GM18868 (cell line): ENCODE results near the gene SPATC1L.
"Not testable (repeated sequence)": the region's sequence is repeated elsewhere in the genome, so short reads cannot be mapped to it uniquely, and the experiment has no call there.

Experiments used
- ATAC-seq: cut with Tn5 transposase; IDR thresholded peaks from one replicate; pipeline ENCODE4 v1.9.1; 2021; ENCODE audit warnings: mild to moderate bottlenecking, moderate library complexity; ENCODE audit not compliant: unreplicated experiment

Gene SPATC1L

DNA sequence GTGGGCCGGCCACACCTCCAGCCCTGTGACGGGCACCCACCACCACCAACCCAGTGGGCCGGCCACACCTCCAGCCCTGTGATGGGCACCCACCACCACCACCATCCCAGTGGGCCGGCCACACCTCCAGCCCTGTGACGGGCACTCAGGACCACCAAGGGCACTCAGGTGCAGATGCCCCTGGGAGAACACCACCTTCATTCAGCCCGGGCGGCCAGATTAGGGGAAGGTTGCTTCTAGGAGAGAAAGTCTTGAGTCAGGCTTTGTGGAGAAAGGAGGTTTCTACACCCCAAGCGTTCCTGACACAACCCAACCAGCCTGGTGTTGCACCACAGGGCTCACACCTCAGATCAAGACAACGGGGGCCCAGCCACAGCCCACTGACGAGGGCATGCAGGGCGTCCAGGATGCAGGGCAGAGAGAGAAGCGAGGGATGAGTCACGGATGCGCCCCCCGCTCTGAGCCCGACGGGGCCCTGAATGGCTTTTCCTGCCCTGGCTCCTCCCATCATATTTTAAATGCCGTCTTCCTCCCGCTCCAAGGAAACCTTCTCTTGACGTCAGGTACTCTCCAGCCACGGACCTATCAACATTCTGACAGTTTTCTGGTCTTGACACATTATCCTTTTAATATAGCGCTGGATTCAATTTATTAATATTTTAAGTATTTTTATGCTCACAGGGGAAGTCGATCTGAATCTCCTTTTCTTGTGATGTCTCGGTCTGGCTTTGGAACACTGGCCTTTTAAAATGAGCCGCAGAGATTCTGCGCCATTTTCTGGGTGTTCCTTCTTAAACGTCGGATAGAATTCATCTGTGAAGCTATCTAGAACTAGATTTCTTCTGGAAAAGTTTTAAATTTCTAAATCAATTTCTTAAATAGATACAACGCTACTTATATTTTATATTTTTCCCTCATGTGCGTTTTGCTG is 631 bp upstream of the SPATC1L start:
- no peak for ATAC-seq

- not testable (repeated sequence) for ATAC-seq
Measured at GRCh38 chr21:46183337-46183909, 836 bp downstream of the SPATC1L start.

GRCh38 chr21:46182548-46183336 is 1.5 kb downstream of the SPATC1L start:
- no peak for ATAC-seq

- ATAC-seq = no peak
Measured at GRCh38 chr21:46181953-46182547, 2.2 kb downstream of the SPATC1L start.

DNA sequence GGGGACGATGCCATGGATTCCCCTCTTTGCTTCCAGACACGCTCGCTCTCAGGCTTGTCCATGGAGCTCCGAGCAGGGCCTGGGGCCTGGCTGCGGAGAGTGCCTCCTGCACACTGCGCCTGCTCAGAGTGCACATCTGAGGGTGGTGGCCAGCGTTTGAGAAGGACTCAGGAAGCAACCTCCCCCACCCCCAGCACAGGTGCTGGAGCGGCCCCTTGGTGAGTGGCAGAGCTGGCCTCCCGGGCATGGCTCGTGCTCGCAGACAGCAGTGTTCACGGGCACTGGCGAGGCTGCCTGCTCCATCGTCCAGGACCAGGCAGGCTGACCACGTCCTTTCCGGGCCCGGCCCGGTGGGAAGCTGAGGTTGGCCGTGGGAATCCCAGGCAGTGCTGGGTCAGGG is 2.8 kb downstream of the SPATC1L start:
- no peak for ATAC-seq

- no peak for ATAC-seq
Measured at GRCh38 chr21:46180778-46181391, 3.4 kb downstream of the SPATC1L start.

- no peak for ATAC-seq
Measured at GRCh38 chr21:46180079-46180722, 4.1 kb downstream of the SPATC1L start.

GRCh38 chr21:46179708-46180078 is 4.6 kb downstream of the SPATC1L start:
- ATAC-seq = no peak

DNA sequence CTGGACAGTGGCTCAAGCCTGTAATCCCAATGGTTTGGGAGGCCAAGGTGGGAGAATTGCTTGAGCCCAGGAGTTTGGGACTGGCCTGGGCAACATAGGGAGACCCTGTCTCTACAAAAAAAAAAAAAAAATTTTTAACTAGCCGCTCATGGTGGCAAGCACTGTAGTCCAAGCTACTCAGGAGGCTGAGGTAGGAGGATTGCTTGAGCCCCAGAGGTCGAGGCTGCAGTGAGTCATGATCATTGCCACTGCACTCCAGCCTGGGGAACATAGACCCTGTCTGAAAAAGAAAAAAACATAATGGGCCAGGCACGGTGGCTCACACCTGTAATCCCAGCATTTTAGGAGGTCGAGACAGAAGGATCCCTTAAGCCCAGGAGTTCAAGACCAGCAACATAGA is 5.3 kb downstream of the SPATC1L start:
- ATAC-seq = no peak

DNA sequence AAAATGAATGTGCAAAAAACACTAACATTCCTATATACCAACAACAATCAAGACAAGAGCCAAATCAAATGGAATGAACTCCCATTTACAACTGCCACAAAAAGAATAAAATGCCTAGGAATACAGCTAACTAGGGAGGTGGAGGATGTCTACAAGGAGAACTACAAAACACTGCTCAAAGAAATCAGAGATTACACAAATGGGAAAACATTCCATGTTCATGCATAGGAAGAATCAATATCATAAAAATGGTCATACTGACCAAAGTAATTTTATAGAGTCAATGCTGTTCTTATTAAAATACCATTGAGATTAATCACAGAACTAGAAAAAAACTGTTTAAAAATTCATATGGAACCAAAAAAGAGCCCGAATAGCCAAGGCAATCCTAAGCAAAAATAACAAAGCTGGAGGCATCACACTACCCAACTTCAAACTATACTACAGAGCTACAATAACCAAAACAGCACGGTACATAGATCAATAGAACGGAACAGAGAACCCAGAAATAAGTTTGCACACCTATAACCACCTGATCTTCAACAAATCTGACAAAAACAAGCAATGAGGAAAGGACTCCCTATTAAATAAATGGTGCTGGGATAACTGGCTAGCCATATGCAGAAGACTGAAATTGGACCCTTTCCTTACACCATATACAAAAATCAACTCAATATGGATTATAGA is 7.7 kb downstream of the SPATC1L start:
- ATAC-seq = not testable (repeated sequence)

DNA sequence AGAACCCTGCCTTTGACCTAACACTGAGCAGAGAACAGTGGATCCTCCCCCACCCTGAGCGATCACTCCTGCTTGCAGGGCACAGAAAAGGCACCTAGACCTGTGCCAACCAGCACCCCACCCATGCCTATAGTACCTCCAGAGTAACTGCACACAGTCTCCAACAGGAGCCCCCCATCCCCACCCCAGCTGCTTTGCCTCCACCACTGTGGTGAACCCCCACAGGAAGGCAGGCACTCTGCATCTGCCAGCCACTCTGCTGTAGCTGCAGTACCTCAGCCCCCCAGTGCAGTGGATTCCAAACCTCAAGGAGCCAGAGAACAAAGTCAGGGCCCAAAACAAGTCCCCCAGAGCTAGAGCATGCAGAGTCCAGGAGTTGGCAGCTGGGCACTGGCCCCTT is 10.7 kb downstream of the SPATC1L start:
- ATAC-seq = no peak

- no peak for ATAC-seq
Measured at GRCh38 chr21:46172863-46173528, 11.3 kb downstream of the SPATC1L start.

- no peak for ATAC-seq
Measured at GRCh38 chr21:46171996-46172862, 12.0 kb downstream of the SPATC1L start.

DNA sequence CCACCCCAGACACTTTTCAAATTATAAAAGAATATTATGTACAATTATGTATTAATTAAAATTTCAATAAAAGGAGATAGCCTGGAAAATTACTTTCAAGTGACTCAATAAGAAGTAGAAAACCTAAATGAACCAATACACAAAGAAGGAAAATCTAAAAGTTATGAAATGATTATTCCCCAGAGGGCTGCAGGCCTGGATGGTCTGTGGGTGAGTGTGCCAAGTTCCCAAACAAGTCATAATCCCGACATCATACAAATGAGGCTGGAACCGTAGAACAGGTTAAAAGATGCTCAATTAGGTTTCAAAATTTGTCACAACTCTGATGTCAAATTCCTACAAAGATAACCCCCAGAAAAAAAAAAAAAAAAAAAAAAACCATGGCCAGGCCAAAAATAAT is 12.7 kb downstream of the SPATC1L start:
- ATAC-seq = no peak

DNA sequence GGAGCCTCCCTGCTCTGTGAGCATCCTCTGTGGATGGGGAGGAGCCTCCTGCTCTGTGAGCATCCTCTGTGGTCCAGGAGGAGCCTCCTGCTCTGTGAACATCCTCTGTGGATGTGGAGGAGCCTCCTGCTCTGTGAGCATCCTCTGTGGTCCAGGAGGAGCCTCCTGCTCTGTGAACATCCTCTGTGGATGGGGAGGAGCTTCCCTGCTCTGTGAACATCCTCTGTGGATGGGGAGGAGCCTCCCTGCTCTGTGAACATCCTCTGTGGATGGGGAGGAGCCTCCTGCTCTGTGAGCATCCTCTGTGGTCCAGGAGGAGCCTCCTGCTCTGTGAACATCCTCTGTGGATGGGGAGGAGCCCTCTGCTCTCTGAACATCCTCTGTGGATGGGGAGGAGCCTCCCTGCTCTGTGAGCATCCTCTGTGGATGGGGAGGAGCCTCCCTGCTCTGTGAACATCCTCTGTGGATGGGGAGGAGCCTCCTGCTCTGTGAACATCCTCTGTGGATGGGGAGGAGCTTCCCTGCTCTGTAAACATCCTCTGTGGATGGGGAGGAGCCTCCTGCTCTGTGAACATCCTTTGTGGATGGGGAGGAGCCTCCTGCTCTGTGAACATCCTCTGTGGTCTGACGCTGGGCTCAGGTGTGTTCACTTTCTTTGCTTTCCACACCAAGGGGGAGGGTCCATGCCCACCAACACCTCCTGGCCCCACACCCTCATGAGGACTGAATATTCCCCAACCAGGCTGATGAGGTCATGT is 13.6 kb downstream of the SPATC1L start:
- not testable (repeated sequence) for ATAC-seq

- ATAC-seq = no peak
Measured at GRCh38 chr21:46168659-46169386, 15.4 kb downstream of the SPATC1L start.

DNA sequence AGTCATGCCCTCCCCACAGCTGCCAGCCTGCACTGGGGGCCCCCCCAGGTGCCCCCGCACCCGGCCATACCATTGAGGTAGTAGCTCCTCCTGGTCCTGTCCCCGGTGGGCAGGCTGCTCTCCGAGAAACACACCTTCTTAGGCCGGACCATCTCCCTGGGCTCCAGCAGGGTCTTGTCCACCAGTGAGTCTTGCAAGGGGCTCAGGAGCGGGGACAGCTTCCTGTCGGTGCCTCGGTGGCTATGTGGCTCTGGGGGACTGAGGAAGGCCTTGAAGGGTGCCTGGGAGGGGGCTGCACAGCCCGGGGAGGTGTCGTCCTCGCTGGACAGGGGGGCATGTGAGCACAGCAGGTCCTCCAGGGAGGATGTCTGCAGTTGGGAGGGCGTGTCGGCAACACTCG is 16.0 kb downstream of the SPATC1L start:
- ATAC-seq = no peak
